Measurements from ENCODE around the gene TRIM17.
"Not testable (repeated sequence)": the region's sequence is repeated elsewhere in the genome, so short reads cannot be mapped to it uniquely, and the experiment has no call there.

The TRIM17 gene

DNA sequence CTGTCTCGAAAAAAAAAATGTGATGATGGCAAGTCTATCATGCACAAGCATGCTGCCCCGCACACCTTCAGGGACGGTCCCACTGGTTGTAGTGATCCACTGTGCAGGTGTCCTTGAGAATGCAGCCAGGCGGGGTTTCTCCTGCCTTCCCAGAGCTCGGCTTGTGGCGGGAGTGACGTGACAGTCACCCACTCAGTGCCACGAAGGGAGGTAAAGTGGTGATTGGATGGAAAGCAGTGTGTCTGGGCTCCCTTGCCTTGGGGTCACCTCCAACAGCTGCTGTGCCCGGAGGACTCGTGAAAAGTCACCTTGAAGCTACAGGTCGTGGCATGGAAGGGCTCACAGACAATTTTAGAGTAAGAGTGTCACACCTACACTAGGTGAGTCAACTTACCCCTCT is 33.5 kb upstream of the TRIM17 start:
- no peak for DNase-seq (ENCODE audit: low spot score)

DNA sequence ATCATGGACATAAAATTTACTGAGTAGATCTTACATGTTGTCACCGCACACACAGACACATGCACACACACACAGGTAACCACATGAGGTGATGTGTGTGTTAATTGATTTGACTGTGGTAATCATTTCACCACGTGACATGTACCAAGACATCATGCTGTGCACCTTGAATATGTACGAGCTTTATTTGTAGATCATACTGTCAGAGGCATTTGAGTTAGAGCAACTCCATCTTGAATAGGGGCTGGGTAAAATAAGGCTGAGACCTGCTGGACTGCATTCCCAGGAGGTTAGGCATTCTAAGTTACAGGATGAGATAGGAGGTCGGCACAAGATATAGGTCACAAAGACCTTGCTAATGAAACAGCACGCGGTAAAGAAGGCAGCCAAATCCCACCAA is 31.7 kb upstream of the TRIM17 start:
- no peak for DNase-seq (ENCODE audit: low spot score)

DNA sequence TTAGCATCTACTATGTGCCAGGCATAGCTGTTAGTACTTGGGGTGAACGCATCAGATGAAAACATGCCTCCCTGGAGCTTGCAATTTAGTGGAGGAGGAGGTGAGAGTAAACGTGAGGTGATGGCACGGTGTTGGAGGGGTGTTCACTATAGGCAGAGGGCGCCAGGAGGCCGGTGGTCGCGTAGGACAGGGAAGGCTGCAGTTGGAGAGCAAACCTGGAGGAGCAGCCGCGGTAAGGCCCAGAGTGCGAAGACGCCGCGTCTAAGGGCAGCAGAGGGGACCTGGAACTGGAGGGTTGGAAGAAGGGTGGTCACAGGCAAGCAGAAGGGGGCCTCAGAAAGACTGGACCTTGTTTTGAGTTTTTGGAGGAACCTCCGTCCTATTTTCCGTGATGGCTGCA is 30.2 kb upstream of the TRIM17 start:
- no peak for DNase-seq (ENCODE audit: low spot score)

DNA sequence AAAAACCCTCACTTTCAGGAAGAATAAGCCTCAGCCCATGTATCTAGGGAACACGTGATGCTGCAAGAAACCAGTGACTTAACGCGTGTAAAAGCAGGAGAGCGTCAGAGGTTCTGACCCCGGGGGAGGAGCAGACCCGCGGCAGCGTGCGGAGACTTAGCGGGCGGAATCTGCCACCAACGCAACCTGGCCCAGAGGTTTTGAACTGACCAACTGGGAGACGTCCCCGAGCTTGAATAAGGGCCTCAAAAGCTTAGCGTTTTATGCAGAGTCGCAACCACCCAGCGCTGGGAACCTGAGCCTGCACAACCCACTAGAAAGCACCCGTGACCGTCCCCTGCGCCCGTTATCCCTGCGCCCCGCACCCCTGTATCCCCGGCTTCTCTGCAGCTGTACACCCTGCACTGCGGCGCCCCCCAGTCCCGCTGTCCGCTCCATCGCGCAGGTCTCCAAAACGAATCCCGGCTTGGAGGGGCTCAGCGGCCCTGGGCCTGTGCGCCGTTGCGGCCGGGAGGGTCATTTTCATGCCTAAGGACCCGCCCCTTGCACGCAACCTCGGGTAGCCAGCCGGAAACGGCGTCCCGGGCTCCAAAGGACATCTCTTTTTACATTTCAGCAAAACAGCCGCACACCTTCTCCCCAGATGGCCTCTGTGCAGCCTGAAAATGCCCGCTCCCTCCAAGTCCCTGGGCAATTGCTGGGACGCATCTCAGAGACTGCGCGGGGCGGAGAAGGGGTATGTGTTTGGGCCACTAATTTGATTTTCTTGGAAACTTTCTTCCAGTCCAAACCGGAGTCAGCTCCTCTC is 29.4 kb upstream of the TRIM17 start:
- no peak for DNase-seq (ENCODE audit: low spot score)

DNA sequence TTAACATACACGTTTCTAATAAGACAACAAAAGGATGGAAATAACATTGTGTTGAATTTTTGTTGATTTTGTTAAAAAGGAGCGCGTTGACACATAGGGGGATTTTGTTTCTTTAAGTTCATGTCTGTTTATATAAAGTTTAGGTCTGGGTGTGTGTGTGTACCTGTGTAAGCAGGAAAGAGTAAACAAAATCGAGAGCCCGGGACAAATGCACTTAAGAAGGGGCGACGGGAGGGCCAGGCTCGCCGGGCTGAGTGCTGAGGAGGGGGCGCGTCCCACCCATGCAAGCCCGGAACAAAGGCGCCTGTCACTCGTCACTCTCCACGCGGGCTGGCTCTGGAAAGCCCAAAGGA is 28.8 kb upstream of the TRIM17 start:
- DNase-seq (ENCODE audit: low spot score), result no peak

DNA sequence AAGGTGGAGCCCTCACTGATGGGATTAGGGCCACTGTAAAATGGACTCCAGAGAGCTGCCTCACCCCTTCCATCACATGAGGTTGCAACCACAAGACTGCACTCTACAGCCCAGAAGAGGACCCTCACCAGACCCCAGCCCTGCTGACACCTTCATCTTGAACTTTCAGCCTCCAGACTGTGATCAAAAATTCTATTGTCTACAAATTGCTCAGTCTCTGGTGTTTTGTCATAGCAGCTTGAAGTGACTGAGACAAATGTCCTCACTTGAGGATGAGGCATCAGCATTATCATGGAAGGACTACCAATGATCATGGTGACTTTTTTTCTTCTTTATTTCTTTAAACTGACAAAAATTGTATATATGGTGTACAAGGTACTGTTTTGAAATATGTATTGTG is 26.7 kb upstream of the TRIM17 start:
- DNase-seq (ENCODE audit: low spot score), result no peak

DNA sequence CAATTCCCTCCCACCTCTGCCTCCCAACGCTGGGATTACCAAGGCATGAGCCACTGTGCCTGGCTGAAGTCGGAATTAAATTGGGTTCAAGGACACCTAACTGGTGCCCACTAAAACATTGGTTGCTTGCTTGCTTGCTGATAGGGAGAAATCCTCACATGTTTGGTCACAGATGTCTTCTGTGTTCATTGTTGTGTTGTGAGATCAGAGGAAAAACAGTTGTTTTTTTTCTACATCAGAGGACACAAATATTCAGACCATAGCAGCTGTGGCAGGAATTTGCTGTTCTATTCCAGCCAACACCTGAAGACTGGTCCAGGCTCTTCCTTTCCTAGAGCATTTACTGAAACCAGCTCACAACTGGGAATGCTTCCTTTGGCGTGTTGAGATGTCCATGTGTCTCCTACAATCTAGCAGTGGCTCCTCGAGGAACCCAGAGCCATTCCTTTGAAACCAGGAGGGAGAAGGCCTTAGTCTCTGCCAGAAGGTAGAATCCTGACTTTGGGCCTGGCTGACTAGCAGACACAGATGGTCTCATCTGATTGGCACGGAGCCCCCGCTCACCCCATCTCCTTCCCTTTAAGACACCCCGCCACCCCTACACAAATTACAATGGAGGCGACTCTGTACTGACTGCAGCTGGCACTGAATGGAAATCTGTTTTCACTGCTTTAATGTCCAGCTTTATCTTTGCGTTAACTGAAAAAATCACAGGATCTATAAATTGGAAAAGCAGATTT is 24.3 kb upstream of the TRIM17 start:
- DNase-seq (ENCODE audit: low spot score), result no peak

DNA sequence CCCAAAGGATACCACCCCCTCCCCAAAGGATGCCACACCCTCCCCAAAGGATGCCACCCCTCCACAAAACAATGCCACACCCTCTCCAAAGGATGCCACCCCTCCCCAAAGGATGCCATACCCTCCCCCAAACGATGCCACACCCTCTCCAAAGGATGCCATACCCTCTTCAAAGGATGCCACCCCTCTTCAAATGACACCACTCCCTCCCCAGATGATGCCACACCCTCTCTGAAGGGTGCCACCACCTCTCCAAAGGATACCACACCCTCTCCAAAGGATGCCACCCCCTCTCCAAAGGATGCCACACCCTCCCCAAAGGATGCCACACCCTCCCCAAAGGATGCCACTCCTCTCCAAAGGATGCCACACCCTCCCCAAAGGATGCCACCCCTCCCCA is 21.6 kb upstream of the TRIM17 start:
- DNase-seq (ENCODE audit: low spot score), result no peak

DNA sequence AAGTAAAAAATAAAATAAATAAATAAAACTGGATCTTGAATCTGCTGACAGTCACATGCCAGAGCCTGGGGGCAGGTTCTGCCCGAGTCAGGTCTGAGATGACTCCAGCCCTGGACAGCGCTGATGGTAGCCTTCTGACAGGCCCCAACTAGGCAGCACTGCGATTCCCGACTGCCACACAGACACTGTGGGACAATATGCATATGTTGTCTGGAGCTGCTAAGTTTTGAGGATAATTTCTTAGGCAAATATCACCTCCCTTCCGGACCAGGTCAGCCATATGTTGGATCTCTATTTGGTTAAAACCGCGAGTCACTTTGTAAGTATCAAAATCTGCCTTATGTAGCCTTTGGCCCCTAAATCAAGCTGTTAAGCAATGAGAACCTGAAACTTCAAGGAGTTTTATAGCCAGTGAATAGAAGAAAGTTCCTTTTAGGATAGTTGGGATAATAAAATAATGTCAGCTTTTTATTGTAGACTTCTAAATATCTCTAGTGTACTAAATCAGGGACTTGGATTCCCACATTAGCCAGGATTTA is 20.8 kb upstream of the TRIM17 start:
- no peak for DNase-seq (ENCODE audit: low spot score)

DNA sequence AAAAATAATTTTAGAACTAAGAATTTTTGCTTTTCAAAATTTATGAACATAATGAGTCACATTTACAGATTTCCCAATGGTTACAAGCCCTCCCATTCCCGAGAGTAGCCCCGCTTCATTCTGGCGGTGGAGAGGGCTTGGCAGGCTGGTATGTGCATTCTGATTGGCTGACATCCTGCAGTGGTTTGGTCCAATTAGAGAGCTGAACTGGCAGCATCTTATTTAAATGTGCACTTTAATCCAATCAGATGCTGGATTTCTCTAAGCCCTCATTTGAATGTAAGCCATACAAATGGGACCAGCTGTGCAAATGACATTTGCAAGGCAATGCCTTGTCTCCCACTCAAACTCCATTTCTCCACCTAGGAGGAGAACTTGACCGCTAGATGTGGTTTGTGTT is 18.0 kb upstream of the TRIM17 start:
- no peak for DNase-seq (ENCODE audit: low spot score)

DNA sequence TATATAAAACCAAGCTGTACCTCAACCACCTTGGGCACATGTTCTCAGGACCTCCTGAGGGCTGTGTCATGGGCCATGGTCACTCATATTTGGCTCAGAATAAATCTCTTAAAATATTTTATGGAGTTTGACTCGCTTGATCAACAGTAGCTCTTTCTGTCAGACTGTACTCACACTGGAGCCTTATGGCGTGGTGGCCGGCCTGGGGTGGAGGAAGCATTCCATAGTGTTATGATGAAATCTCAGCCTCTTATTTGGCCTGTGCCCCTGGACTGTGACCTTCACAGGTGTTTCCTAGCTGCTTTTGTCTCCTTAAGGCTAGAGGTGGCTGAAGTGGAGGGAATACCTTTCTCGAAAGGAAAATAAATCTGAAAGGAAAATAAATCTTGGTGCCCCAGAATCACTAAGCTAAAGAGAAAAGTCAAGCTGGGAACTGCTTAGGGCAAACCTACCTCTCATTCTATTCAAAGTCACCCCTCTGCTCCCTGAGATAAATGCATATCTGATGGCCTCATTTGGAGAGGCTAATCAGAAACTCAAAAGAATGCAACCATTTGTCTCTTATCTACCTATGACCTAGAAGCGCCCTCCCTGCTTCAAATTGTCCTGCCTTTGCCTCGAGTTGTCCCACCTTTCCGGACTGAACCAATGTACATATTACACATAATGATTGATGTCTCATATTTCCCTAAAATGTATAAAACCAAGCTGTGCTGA is 16.8 kb upstream of the TRIM17 start:
- not testable (repeated sequence) for DNase-seq (ENCODE audit: low spot score)

DNA sequence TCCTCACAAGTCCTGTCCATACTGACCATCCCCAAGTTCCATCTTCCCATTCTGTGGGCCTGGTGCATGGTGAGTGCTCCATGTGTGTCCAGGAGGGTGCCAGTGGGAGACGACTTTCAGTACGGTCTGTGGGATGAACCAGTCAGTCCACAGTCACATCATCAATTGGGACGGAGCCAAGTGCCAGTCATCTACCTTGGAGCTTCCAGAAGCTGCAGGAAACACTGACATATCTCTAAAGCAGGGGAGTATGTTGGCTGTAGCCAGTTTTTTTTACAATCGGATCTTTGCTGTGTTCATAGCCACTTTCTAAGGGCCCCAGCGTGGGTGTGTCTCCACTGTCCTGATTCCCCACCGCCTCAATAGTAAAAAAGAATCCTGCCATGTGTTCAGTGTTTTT is 13.6 kb upstream of the TRIM17 start:
- no peak for DNase-seq (ENCODE audit: low spot score)

DNA sequence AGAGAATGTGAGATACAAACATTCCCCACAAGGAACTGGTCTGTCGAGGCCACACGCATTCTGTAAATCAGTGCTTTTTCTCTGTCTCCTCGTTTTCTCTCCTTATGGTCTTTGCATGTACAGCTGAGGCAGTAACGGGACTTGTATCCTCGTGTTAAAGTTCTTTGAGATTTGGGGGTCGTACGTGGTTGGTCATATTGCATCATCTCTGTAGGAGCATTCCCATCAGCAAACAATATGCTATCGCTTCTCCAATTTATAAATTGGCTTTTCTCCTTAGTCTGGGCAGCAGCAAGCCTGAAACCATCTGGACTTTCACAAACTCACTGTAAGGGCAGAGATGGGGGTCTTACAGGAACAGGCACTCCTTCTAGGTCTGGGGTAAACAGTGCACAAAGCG is 13.0 kb upstream of the TRIM17 start:
- no peak for DNase-seq (ENCODE audit: low spot score)

DNA sequence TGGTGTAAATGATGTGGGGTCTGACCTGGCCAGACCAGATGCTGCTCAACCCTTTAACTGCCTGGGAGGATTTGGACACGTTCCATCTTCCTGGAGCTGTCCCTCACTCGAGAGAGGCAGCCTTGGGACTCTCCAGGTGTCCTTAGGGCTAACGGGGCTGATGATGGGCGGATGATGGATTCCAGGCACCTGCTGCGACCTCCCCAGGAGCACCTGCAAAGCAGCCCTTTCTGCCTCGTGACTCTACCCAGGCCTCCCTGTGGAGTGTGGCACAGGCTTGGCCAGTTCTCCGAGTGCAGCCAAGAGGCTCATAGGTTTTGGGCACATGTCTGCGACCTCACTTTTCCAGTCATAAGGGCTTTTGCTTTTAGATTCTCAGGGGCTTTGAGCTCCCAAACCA is 12.3 kb upstream of the TRIM17 start:
- no peak for DNase-seq (ENCODE audit: low spot score)

DNA sequence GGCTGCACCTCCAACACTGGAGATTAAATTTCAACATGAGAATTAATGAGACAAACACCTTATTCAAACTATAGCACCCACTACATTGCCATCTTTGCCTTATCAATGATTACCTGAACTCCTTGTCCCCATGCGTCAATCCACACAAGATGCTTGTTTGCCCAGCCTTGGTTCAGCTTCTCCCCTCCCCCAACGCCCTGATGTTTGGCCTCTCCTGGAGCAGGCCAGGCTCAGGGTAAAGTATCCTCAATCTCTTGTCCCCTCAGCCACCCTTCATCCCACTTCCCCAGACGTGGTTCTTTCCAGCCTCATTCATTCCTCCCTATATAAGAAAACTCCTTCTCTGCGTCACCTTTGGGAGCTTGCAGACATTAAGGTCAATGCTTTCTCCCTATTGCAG is 11.8 kb upstream of the TRIM17 start:
- no peak for DNase-seq (ENCODE audit: low spot score)

DNA sequence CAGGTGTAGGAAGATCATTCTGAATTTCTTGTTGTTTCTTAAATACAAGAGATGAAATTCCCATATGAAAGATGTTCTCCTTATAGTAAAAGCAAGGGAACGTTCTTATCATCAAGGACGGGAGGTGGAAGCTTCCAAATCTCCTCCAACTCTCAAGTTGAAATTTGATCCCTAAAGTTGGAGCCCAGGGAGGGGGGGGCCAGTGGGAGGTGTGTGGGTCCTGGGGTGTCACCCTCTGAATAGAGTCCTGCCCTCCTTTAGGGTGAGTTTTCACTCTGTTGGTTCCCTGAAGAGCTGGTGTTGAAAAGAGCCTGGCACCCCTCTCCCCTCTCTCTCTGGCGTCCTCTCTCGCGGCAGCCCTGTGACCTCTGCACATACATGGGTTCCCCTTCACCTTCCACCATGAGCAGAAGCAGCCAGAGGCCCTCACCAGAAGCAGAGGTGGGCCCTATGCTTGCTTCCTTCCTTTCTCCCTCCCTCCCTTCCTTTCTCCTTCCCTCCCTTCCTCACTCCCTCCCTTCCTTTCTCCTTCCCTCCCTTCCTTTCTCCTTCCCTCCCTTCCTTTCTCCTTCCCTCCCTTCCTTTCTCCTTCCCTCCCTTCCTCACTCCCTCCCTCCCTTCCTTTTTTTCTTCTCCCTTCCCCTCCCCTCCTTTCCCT is 10.0 kb upstream of the TRIM17 start:
- no peak for DNase-seq (ENCODE audit: low spot score)

DNA sequence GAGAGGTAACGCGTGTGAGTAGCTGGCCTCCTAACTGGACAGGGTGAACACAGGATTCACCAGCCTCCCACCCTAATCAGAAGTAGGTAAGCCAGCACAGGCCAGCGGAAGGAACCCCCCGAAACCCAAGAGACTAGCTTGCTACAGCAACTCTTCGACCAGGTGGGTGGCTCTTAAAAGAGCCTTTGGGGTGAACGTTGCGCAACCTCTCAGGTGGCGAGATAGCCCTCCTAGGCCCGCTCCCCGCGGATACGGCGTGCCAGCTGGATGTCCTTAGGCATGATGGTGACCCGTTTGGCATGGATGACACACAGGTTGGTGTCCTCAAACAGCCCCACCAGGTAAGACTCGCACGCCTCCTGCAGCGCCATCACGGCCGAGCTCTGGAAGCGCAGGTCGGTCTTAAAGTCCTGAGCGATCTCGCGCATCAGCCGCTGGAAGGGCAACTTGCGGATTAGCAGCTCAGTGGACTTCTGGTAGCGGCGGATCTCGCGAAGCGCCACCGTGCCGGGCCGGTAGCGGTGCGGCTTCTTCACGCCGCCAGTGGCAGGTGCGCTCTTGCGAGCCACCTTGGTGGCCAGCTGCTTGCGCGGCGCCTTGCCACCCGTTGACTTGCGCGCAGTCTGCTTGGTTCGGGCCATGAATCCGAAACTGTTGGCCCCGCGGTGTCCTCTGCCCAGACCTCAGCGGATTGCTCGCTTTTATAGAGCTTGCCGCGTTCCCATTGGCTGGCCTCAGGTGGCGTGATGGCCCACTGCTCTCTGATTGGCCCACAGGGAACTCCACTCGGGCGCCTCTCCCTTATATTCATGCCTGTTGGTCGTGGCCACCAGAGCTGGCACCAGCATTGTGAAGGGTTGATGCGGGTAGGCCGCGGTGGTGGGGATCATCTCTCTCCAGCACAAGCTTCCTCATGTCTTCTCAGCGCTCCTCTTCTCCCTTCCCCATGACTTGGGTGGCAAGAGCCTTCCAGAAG is 8.3 kb upstream of the TRIM17 start:
- no peak for DNase-seq (ENCODE audit: low spot score)

DNA sequence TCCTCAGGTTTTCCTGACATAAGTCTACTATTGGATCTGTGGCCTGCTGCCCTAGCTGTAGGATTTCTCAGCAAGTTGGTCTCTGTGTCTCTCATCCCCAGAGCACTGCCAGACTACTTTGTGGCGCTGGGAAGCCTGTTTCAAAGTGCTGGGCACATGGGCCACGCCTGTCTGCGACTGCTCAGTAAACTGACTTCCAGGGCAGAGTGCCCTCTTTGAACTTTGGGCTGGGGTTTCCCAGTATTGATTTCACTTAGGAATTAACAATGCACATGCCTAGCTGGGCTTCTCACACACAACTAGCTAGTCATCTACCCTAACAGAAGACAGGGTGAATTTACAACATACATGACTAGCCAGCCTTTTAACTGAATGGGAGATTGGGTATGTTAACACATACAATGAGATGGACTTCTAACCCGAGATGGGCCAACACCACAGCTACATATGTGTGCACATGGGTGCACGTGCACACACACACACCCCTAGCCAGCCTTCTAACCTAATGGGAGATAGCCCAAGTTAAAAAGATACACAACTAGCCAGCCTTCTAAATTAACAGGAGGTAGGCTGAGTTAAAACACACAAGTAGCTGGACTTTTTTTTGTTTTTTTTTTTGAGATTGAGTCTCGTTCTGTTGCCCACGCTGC is 6.9 kb upstream of the TRIM17 start:
- DNase-seq (ENCODE audit: low spot score), result no peak

DNA sequence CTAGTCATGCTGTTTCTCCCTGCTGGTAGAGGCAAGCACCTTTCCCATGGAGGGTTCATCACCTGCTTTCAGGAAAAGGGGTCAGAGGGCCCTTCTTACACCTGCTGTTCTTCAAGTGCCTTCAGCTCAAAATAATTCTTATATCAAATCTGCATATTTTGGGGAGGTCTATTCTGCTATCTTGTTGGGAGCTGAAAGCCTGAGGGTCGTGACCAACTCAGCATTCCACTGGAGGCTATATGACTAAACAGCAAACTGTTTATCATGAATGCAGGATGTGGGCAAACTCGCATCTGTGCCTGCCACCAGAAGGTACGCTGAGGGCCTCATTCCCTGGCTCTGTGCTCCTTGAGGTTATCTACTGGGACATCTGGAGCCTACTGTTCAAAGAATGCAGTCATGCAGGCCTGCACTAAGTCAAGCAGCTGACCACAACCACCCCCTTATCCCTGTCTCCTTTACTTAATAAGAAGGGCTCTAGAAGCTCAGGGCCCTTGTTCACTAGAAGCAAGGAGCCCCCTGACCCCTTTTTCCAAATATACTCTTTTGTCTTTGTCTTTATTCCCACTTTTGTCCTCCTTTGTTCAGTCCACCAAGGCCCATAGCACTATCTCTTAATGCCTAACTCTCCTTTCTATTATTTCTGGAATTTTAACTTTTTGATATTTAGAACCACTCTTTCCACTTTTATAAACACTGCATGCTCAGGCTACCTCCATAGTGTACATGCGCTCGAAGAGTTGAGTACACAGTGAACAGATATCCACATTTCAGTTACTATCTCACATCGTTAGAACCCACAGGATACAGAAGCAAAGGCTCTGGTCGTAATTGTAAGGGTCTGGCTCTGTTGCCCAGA is 4.5 kb upstream of the TRIM17 start:
- DNase-seq (ENCODE audit: low spot score), result no peak

All from COLO829 (cell line).